Mesenchymal stem cell (in vitro differentiated cells and primary cell): ENCODE data around the gene SPATA16.

Experiments used
- DNase-seq: peaks from one replicate; pipeline ENCODE4 v3.0.0-alpha.2; 2013
- H2AFZ ChIP-seq: one replicate; pipeline ENCODE4 v1.6.1; 2013; ENCODE audit warnings: low read depth, mild to moderate bottlenecking, control low read depth, inconsistent platforms, low read length, moderate library complexity
- H2AK5ac ChIP-seq: 2 replicates; pipeline ENCODE4 v1.6.1; 2013; ENCODE audit warnings: low read length, moderate library complexity, mild to moderate bottlenecking, inconsistent platforms; ENCODE audit not compliant: severe bottlenecking
- H2BK120ac ChIP-seq: one replicate; pipeline ENCODE4 v1.6.1; 2013; ENCODE audit warnings: low read depth, mild to moderate bottlenecking, inconsistent platforms, low read length, moderate library complexity
- H2BK12ac ChIP-seq, 2 experiments: one replicate each; pipeline ENCODE4 v1.6.1; 2013; ENCODE audit warnings: inconsistent platforms in 2 of 2, low read length in 2 of 2, mild to moderate bottlenecking in 2 of 2, moderate library complexity in 2 of 2, control low read depth in 1 of 2
- H2BK15ac ChIP-seq: one replicate; pipeline ENCODE4 v1.6.1; 2013; ENCODE audit warnings: mild to moderate bottlenecking, low read depth, inconsistent platforms; ENCODE audit not compliant: poor library complexity, severe bottlenecking
- H2BK5ac ChIP-seq: 2 replicates; pipeline ENCODE4 v1.6.1; 2013; ENCODE audit warnings: low read depth, mild to moderate bottlenecking, low read length, control low read depth, inconsistent platforms; ENCODE audit not compliant: poor library complexity, severe bottlenecking
- H3K14ac ChIP-seq, 2 experiments: one replicate each; pipeline ENCODE4 v1.6.1; 2013; ENCODE audit warnings: inconsistent platforms in 2 of 2, low read length in 2 of 2, control low read depth in 1 of 2, mild to moderate bottlenecking in 1 of 2, moderate library complexity in 1 of 2
- H3K18ac ChIP-seq, 2 experiments: one replicate each; pipeline ENCODE4 v1.6.1; 2013; ENCODE audit warnings: inconsistent platforms in 2 of 2, low read length in 2 of 2, control low read depth in 1 of 2, low read depth in 1 of 2, mild to moderate bottlenecking in 1 of 2
- H3K23ac ChIP-seq, 2 experiments: one replicate each; pipeline ENCODE4 v1.6.1; 2013; ENCODE audit warnings: inconsistent platforms in 2 of 2, low read length in 2 of 2, mild to moderate bottlenecking in 2 of 2, moderate library complexity in 2 of 2, control low read depth in 1 of 2
- H3K27ac ChIP-seq: 2 replicates; pipeline ENCODE4 v1.5.1; 2013; ENCODE audit warnings: mild to moderate bottlenecking, moderate library complexity, low read length, control low read depth, inconsistent platforms; ENCODE audit not compliant: poor library complexity, severe bottlenecking
- H3K27me3 ChIP-seq, 2 experiments: 2 replicates each; pipeline versions ENCODE4 v1.6.1 to v1.7.0; 2013; ENCODE audit warnings: low read length in 2 of 2, mild to moderate bottlenecking in 2 of 2, moderate library complexity in 2 of 2, control low read depth in 1 of 2, inconsistent platforms in 1 of 2; ENCODE audit not compliant: control insufficient read depth in 1 of 2, insufficient read depth in 1 of 2
- H3K36me3 ChIP-seq, 2 experiments: 2 replicates each; pipeline versions ENCODE4 v1.6.1 to v1.7.0; 2013; ENCODE audit warnings: low read length in 2 of 2, control low read depth in 1 of 2, inconsistent platforms in 1 of 2, low read depth in 1 of 2, mild to moderate bottlenecking in 1 of 2; ENCODE audit not compliant: insufficient read depth in 2 of 2, control insufficient read depth in 1 of 2
- H3K4ac ChIP-seq, 2 experiments: one replicate each; pipeline ENCODE4 v1.6.1; 2013; ENCODE audit warnings: inconsistent platforms in 2 of 2, low read length in 2 of 2, mild to moderate bottlenecking in 2 of 2, moderate library complexity in 2 of 2, control low read depth in 1 of 2, low read depth in 1 of 2
- H3K4me1 ChIP-seq: 2 replicates; pipeline ENCODE4 v1.6.1; 2013; ENCODE audit warnings: low read depth, low read length, control low read depth; ENCODE audit not compliant: control insufficient read depth, insufficient read depth
- H3K4me2 ChIP-seq: 2 replicates; pipeline ENCODE4 v1.6.1; 2013; ENCODE audit warnings: low read length, mild to moderate bottlenecking, inconsistent platforms; ENCODE audit not compliant: poor library complexity, severe bottlenecking
- H3K4me3 ChIP-seq, 2 experiments: 2 replicates each; pipeline versions ENCODE4 v1.5.1 to v1.7.0; 2013; ENCODE audit warnings: low read length in 2 of 2, mild to moderate bottlenecking in 2 of 2, control low read depth in 1 of 2, low read depth in 1 of 2; ENCODE audit not compliant: insufficient read depth in 1 of 2
- H3K79me1 ChIP-seq: replicated peaks from 2 replicates; pipeline ENCODE4 v1.6.1; 2013; ENCODE audit warnings: mild to moderate bottlenecking, control low read depth, low read length, inconsistent platforms; ENCODE audit not compliant: poor library complexity, severe bottlenecking
- H3K9ac ChIP-seq: 2 replicates; pipeline ENCODE4 v1.7.0; 2013; ENCODE audit warnings: mild to moderate bottlenecking, low read length, moderate library complexity
- H3K9me3 ChIP-seq: 2 replicates; pipeline ENCODE4 v1.7.0; 2013; ENCODE audit warnings: mild to moderate bottlenecking, low read length; ENCODE audit not compliant: control insufficient read depth
- H4K8ac ChIP-seq: one replicate; pipeline ENCODE4 v1.6.1; 2013; ENCODE audit warnings: inconsistent platforms, mild to moderate bottlenecking, low read length, moderate library complexity
- H4K91ac ChIP-seq: one replicate; pipeline ENCODE4 v1.6.1; 2013; ENCODE audit warnings: mild to moderate bottlenecking, low read length, inconsistent platforms
- WGBS: methylation state at CpG from one replicate; pipeline ENCODE4 v1.1.7; 2013; ENCODE audit warnings: mixed read lengths; 5-methylcytosine and 5-hydroxymethylcytosine counted together

Gene SPATA16

DNA sequence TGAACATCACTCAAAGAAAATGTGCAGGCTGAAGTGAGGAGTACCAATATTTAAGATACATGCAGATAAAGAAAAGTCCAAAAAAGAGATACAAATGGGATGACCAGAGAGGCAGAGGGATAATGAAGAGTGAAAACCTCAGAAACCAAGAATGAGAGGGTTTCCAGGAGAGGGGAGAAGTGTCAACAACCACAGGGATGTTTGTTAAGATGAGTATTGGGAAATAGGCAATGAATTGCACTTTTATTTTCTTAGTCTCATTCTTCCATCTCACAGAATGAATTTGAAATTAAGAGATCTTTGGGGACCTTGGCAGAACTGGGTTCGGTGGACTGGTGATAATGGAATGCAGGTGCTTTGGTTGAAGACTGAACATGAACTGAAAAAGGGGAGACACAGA lies 288.0 kb downstream of the SPATA16 start:
- no peak overlapping the region for H2BK15ac ChIP-seq
- H3K9me3 ChIP-seq = no peaks in the 10 kb centered on the region
- H3K4me3 ChIP-seq = no peak overlapping the region
- no peaks in the 10 kb centered on the region for H3K4me1 ChIP-seq
- H4K91ac ChIP-seq = no peak overlapping the region
- no peak overlapping the region for H2BK120ac ChIP-seq
- no peak overlapping the region for H2BK12ac ChIP-seq
- peaks cover 0 to 76% of the 10 kb centered on the region in 2 experiments for H3K27me3 ChIP-seq
- no peak overlapping the region for H3K27ac ChIP-seq
- H4K8ac ChIP-seq = no peak overlapping the region
- no peak overlapping the region for H3K9ac ChIP-seq
- H3K79me1 ChIP-seq = no peaks in the 10 kb centered on the region
- no peak overlapping the region for H3K4ac ChIP-seq
- no peak overlapping the region for H2AK5ac ChIP-seq
- no peak overlapping the region for H3K14ac ChIP-seq
- no peak overlapping the region for H2AFZ ChIP-seq
- 88% methylated on average over 1 of the region's 1 CpG for WGBS
- no peak overlapping the region for H2BK5ac ChIP-seq
- no peak for DNase-seq
- no peak overlapping the region for H3K4me2 ChIP-seq
- no peak overlapping the region for H3K23ac ChIP-seq
- H3K36me3 ChIP-seq = no peaks in the 10 kb centered on the region
- no peak overlapping the region for H3K18ac ChIP-seq

DNA sequence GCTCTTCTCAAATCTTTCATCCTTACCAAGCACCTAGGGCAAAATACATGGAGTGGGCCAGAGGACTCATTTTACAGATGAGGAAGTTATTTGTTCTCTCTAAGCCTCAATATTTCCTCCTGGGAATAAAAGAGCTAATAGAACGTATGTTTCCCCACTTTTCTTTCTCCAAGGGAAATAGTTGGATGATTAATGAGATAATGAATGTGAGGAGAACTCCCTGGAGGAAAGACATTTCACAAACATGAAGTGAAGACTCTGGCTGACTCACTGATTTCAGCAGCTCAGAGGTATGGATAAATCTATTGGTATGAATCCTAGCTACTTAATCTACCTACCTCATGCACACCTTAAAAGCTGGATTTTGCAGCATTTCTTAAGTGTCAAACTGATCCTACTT lies 292.1 kb downstream of the SPATA16 start:
- Histone ChIP-seq H3K23ac (no peak overlapping the region), H2BK5ac (no peak overlapping the region), H3K27ac (peak overlapping the region; percentile 56), H3K9me3 (no peaks in the 10 kb centered on the region), H3K27me3 (peaks cover 0 to 82% of the 10 kb centered on the region in 2 experiments), H3K4me1 (peaks cover 4% of the 10 kb centered on the region), H4K91ac (no peak overlapping the region), H4K8ac (no peak overlapping the region), H2BK12ac (no peak overlapping the region), H2BK15ac (no peak overlapping the region), H3K4me3 (no peak overlapping the region), H3K4me2 (no peak overlapping the region), H2AFZ (no peak overlapping the region), H3K14ac (no peak overlapping the region), H2BK120ac (no peak overlapping the region), H3K79me1 (no peaks in the 10 kb centered on the region), H3K9ac (no peak overlapping the region), H3K36me3 (no peaks in the 10 kb centered on the region), H3K18ac (no peak overlapping the region), H2AK5ac (no peak overlapping the region), H3K4ac (no peak overlapping the region)
- peak; percentile 61 for DNase-seq
- no CpG with 5 or more reads among the region's 1 CpG for WGBS

DNA sequence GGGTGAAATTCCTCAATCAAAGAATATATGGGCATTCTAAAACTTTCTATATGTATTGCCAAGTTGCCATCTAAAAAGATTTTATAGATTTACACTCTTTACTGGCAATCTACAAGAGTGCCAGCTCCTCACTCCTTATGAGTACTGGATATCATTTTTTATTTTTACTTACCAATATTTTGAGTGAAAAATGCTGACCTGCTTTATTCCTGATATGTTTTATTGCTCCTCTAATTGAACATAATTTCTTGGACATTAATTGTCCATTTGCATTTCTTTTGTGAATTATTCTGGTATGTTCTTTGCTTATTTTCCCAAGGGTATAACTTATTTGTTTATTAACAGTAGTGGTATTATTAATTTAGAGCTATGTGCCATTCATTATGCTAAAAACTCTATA lies 293.7 kb downstream of the SPATA16 start:
- H2BK120ac ChIP-seq = no peak overlapping the region
- no peaks in the 10 kb centered on the region for H3K36me3 ChIP-seq
- no peak overlapping the region for H3K4ac ChIP-seq
- no peak overlapping the region for H2AFZ ChIP-seq
- no peaks in the 10 kb centered on the region for H3K9me3 ChIP-seq
- DNase-seq = no peak
- H3K79me1 ChIP-seq = no peaks in the 10 kb centered on the region
- no peak overlapping the region for H3K18ac ChIP-seq
- H3K27me3 ChIP-seq = peaks cover 0 to 80% of the 10 kb centered on the region in 2 experiments
- H2AK5ac ChIP-seq = no peak overlapping the region
- no peak overlapping the region for H4K91ac ChIP-seq
- H3K27ac ChIP-seq = no peak overlapping the region
- H2BK15ac ChIP-seq = no peak overlapping the region
- H2BK12ac ChIP-seq = no peak overlapping the region
- no peak overlapping the region for H4K8ac ChIP-seq
- H3K9ac ChIP-seq = no peak overlapping the region
- no peak overlapping the region for H3K4me2 ChIP-seq
- no peak overlapping the region for H3K14ac ChIP-seq
- no peak overlapping the region for H2BK5ac ChIP-seq
- H3K4me1 ChIP-seq = peaks cover 4% of the 10 kb centered on the region
- H3K4me3 ChIP-seq = no peak overlapping the region
- no peak overlapping the region for H3K23ac ChIP-seq

DNA sequence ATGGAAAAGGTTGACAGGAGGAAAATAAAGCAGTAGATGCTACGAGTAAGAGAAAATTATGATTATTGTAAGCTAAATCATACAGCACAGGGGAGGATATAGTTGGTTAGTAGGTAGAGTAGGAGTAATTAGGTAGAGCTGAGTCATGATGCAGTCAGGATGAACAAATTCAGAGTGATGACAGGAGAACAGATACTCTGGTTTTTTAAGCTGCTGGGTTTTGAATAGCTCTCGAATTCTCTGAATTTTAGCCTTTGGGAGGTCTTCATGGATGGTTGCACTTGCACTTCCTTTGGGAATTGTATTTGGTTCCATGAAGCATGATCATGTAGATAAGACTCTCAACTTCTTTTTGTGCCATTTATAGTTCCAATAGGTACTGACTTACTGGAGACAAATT lies 294.3 kb downstream of the SPATA16 start:
- WGBS = 67% methylated on average over 2 of the region's 2 CpGs
- no peak for DNase-seq
- Histone ChIP-seq H3K4me1 (peaks cover 4% of the 10 kb centered on the region), H3K18ac (no peak overlapping the region), H2BK5ac (no peak overlapping the region), H3K36me3 (no peaks in the 10 kb centered on the region), H3K4me2 (no peak overlapping the region), H4K91ac (no peak overlapping the region), H4K8ac (no peak overlapping the region), H3K4ac (no peak overlapping the region), H2BK15ac (no peak overlapping the region), H3K79me1 (no peaks in the 10 kb centered on the region), H3K27ac (peak overlapping the region; percentile 78), H2BK12ac (no peak overlapping the region), H3K4me3 (no peak overlapping the region), H2AK5ac (no peak overlapping the region), H3K9ac (no peak overlapping the region), H3K14ac (no peak overlapping the region), H3K9me3 (no peaks in the 10 kb centered on the region), H2BK120ac (no peak overlapping the region), H2AFZ (no peak overlapping the region), H3K23ac (no peak overlapping the region), H3K27me3 (peaks cover 0 to 81% of the 10 kb centered on the region in 2 experiments)
